DMS153 treated with DMSO at 0.1 percent for 48 hours (cell line): ENCODE results near the gene MBP.
"Not testable (repeated sequence)": the region's sequence is repeated elsewhere in the genome, so short reads cannot be mapped to it uniquely, and the experiment has no call there.

Source experiments
- DNase-seq: peaks from one replicate; lab custom pipeline; 2025; ENCODE audit not compliant: unreplicated experiment; lab: John Stamatoyannopoulos, UW

MBP gene

DNA sequence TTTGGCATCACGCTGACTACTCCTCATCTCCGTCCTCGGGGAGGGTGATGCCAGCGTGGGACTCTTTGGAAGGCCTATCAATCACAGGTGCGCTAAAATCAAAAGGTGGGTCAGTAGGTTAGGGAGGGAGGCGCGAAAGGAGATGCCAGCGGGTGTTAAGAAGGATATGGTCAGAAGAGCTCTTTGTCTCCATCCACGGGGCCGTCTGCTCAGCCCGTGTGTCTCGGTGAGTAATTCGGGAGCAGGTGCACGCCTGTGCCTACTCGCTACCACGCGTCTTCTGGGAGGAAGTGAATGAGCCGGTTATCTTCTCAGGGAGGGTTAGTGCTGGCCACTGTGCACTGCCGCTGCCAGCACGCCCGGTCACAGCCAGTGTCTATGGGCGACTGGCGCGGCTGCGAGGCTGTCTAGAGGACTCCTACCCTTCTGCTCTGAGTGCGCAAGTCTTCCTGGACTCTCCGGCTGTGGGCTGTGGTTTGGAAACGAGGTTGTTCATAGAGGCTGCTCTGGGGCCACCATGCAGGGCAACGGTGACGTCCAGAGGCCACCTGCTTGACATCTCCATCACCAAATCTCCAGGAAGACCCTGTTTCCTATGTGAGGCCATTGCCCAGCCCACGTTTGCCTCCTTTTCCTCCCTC lies 153.4 kb downstream of the MBP start:
- DNase-seq: no peak

DNA sequence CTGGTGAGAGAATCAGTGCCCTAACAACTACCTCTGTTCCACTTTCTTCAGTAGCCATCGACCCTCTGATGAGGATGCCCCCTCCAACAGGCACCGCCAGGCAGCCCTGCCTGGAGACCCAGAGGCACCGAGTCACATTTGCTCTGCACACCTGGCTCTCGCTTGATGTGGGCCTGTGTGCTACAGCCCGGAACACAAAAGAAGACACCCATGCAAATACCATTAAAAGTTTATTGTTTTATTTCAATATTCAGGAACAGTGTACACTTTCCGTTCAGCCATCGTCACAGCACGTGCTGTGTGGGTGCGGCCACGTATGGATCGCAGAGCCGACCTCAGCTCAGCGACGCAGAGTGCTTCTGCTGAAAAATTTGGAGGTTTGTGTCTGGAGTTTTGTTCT lies 154.0 kb downstream of the MBP start:
- no peak for DNase-seq

DNA sequence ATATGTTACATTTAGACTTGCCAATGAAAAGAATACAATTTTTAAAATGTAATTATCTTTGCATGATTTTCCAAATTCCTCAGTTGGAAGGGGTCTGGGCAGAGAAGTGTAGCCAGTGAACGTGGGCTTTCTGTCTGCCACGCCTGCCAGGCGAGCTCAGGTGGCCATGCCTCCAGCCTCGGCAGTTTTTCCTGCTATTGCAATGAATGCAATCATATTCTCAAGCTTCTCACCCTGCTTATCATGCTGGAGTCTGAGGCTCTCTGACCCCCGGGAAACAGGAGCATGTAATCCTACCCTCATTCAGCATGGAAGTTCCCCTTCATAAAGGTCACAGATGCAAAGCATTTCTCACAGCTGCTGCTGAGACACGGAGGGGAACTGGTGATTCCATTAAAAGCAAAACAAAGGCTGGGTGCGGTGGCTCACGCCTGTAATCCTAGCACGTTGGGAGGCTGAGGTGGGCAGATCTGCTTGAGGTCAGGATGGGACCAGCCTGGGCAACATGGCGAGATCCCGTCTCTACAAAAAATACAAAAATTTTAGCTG lies 154.8 kb downstream of the MBP start:
- DNase-seq: no peak

DNA sequence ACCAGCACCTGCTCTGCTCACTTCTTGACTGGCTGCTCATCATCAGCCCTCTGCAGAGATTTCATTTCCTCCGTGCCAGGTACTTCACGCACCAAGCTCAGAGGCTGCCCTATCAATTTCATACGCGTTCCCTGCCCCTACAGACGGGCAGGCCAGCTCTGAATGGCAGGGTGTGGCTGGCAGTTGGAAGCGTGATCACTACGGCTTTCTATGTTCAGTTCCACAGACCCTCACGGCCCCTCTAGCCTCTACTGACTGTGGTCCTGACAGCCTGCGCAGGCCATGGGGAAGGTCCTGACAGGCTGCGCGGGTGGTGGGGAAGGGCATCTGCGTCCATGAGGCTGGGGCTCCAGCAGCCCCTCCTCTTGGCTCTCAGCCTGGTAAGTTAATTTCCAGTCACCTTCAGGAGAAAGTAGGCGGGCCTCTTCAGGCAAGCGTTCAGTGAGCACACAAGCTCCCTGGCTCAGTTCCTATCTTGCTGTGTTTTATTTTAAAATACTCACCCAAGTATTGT lies 155.4 kb downstream of the MBP start:
- DNase-seq: peak; percentile 76

DNA sequence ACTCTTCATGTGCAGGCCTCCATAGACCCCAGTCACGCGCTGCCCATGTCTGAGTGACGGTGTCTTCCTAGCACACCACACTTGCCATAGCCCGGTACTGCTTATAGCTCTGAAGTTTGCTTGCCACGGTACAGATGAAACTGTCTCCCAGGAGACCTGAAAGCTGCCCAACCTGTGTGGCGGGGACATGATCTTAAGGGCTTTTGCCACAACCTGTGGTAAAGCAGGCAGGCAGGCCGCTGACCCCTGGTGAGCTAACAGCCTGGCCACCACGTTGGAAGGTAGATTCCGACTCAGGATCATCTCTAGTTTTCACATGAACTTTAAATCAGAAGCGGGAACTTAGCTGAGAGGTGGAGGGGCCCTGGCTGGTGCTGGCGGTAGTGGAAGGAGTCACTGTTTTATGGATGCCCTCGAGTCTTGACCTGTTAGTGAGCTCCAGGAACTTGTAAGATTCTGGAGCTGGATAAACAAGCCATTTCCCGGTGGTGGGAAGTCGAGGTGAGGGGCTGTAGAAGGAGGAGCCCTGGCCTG lies 156.9 kb downstream of the MBP start:
- no peak for DNase-seq

DNA sequence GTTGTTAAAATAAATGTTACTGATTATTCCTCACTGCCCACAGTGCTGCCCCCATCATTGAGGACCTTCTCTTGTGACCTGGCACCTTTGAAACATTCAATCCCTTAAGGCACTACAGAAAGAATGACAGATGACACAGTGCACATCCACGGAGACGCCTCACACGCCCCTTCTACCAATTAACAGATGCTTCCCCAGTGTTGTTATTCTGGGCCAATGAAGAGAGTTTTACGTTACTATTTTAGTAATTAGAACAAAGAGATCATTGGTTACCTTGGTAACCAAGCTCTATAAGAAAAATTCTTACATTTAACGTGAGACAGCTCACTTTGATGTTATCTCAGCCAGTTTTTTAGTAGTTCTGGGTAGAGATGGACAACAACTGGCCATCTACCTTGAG lies 158.2 kb downstream of the MBP start:
- no peak for DNase-seq

DNA sequence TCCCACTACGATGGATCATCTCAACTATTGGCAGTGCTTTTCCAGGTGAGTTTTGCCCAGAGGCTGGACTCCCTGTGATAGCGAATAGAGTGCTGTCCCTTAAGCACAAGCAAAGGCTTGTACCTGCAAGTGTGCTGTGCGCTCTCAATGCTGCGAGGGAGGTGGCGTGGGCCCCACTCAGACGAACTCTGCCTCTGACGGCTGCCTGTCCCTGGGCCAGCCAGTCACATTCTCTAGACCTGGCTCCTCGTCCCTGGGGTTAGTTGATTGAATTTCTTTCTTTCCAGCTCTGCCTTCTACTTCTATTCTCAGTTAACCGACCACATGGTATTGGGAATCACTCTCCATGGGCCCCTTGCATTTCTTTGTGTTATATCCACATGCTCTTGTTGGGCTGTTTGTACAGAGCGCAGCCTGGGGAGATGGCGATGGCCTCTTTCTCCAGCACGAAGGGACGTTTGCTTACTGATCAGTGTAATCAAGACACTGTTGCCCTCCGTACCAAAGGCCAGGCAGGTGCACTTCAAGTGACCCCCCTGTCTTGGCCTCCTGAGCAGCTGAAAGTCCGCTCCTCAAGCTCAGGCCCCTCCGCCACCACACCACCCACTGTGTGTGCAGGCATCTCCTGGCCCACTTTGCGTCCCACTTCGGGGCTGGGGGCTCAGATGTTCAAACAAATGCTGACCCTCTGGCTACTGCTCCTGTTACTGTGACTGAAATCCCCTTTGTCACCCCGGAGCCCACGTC lies 158.9 kb downstream of the MBP start:
- no peak for DNase-seq

DNA sequence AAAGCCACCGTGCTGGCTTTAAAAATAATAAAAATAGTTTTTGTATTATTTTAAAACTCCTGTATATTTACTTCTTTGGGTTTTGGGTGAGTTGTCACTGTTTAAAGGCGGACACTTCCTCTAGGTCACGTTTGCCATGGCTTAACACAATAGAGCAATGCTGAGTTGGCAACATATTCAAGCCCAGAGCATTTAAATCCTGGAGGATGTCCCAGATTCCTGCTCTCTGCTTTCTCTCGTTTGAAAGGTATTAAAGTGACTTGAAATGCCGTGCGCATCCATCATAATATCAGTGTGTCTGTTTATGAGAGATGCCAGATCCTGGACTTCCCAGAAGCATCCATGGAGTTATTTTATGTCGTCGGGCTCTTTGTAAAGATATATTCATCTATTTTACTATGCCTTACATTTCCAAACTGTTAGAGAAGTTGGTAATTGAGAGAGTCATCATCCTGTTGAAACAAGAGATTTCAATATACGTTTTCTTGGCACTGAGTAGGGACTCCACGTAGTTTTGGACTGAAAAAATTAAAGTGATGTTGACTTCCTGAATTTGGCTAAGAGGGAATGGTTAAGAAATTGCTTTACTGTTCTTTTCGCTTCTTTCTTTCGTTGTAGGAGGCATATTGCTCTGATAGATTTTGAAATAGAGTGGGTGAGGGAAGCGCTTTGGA lies 159.6 kb downstream of the MBP start:
- no peak for DNase-seq

DNA sequence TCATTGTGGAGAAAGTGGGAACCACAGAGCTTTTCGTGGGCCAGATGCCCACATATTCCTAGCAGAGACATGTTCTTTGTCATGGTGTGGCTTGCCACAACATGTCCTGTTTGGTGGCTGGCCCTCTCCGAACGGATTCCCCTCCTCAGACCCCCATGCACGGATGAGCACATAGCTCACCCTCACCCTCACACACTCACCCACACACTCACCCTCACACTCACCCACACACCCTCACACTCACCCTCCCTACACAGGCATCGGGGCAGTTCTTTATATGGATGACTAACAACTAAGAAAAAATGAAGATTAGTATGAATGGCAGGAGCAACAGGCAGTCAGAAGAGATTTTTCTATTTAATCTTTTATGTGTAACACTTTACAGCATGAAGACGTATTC lies 160.3 kb downstream of the MBP start:
- no peak for DNase-seq

DNA sequence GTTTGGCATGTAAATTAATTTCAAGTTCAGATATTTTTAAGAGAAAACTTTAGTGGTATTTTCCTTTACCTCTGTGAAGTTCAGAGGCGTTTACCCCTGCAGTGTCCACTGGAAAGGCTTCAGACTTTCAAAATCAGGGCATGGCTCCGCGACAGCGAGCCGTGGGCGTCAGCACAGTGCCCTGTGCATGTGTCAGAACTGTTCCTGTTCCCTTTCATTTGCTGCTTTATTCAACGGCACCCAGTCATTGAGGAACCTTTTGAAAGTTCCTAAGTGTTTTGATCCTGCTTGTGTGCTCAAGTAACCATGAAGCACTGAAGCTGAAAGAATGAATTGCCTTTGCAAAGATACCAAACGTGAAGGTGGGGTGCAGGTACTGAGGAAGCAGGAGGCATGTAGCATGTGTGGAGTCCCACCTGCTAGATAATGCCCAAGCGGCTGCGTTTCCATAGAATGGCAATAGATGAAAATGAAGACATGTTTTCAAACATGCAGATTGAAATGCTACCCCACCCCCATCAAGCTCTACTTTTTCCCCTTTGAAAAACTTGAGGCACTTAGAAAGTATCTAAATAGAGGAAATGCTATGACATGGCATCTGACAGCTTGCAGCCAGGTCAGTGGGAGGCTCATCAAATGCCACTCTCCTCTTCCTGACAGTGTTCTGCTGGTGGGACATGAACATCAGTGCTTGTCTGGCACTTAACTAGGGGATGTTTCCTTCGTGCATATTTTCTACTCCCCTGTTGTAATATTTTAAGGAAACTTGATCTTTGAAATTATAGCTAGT lies 161.6 kb downstream of the MBP start:
- DNase-seq: no peak

DNA sequence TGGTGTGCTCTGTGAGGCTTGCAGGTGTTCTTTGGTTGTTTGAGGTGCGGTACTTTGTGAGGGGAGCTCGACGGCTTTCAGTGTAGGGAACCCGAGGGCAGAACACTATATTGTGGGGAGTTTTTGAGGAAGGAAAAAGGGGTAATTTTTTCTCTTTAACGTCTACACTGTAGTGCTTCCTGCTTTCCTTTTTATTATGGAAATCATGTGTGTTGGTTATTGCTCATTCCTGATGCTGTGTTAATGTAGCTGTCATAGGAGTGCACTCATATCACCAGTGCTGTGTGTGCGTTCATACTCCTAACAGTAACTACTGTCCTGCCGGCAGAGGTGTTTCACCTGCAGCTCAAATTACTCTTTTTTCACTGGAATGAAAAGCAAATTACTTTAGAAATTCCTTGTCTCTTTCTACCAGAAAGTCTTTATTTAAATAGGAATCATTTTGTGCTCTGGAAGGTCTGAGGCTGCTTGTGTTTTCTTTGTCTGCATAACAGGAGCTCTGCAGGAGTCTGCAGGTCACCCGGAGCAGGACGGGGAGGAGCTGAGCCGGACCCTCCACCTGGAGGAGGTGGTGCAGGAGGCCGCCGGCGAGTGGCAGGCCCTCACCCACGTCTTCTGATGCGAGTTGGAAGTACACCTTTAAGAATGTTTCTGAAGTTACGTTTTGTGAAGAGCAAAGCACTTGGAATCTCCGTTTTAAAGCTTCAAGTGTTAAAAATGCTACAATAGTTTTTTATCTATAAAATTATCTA lies 164.7 kb downstream of the MBP start:
- no peak for DNase-seq

DNA sequence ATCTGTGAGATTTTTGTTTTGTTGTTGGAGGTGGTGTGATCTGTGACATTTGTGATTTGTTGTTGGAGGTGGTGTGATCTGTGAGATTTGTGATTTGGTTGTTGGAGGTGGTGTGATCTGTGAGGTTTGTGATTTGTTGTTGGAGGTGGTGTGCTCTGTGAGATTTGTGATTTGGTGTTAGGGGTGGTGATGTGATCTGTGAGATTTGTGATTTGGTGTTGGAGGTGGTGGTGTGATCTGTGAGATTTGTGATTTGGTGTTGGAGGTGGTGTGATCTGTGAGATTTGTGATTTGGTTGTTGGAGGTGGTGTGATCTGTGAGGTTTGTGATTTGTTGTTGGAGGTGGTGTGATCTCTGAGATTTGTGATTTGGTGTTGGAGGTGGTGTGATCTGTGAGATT lies 165.3 kb downstream of the MBP start:
- not testable (repeated sequence) for DNase-seq

DNA sequence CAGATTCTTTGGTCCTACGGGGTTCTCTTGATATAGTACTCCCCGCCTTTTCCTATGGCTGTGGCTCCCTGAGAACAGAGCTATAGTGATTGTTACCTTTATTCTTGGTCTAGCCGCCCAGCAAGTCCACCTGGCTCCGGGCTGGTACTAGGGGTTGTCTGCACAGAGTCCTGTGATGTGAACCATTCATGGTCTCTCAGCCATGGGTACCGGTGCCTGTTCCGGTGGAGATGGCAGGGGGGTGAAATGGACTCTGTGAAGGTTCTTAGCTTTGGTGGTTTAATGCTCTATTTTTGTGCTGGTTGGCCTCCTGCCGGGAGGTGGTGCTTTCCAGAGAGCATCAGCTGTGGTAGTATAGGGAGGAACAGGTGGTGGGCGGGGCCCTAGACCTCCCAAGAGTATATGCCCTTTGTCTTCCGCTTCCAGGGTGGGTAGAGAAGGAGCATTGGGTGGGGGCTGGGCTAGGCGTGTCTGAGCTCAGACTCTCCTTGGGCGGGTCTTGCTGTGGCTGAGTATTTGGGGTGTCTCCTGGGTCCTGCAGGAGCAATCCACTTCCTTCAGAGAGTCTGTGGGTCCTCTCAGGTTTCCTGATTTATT lies 166.9 kb downstream of the MBP start:
- DNase-seq: not testable (repeated sequence)

DNA sequence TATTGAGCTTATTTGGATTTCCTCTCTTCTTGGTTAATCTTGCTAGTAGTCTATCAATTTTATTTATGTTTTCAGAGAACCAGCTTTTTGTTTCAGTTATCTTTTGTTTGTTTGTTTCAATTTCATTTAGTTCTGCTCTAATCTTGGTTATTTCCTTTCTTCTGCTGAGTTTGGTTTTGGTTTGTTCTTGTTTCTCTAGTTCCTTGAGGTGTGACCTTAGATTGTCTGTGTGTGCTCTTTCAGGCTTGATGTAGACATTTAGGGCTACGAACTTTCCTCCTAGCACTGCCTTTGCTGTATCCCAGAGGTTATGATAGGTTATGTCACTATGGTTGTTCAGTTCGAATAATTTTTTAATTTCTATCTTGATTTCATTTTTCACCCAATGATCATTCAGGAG lies 168.6 kb downstream of the MBP start:
- no peak for DNase-seq

DNA sequence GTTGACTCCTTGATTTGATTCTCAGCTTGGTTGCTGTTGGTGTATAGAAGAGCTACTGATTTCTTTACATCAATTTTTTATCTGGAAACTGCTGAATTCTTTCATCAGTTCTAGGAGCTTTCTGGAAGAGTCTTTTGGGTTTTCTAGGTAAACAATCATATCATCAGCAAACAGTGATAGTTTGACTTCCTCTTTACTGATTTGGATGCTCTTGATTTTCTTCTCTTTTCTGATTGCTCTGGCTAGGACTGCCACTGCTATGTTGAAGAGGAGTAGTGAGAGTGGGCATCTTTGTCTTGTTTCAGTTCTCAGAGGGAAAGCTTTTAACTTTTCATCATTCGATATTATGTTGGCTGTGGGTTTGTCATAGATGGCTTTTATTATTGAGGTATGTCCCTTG lies 169.7 kb downstream of the MBP start:
- DNase-seq: no peak

DNA sequence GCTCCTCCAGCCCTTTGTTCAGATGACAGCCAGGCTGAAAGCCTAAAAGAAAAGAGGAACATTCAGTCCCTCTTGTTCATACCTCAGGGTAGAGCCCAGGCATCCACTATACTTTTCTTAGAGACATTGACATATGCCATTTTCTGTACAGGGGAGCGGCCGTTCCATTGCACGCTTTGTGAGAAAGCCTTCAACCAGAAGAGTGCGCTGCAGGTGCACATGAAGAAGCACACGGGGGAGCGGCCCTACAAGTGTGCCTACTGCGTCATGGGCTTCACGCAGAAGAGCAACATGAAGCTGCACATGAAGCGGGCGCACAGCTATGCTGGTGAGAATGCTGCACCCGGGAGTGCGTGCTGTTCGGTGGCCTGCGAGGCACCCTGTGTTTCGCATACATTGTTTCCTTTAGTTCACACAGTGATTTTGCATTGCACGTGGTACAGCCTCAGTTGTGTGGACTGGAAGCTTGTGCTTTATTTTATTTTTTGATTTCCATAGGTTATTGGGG lies 172.0 kb downstream of the MBP start:
- no peak for DNase-seq

DNA sequence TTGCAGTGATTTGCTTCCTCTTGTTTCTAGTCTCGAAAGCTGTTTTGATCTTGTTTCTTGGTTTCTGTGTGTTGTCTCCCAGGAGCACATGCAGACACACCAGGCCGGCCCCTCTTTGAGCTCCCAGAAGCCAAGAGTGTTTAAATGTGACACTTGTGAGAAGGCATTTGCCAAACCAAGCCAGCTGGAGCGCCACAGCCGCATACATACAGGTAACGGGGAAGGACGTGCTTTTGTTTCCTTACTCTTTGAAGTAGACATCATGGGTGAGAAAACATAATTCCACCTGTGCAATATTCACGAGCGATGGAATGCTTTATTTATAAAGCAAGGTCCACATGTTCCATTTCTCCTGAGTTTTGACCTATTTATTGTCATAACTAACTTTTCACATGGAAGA lies 173.0 kb downstream of the MBP start:
- no peak for DNase-seq

DNA sequence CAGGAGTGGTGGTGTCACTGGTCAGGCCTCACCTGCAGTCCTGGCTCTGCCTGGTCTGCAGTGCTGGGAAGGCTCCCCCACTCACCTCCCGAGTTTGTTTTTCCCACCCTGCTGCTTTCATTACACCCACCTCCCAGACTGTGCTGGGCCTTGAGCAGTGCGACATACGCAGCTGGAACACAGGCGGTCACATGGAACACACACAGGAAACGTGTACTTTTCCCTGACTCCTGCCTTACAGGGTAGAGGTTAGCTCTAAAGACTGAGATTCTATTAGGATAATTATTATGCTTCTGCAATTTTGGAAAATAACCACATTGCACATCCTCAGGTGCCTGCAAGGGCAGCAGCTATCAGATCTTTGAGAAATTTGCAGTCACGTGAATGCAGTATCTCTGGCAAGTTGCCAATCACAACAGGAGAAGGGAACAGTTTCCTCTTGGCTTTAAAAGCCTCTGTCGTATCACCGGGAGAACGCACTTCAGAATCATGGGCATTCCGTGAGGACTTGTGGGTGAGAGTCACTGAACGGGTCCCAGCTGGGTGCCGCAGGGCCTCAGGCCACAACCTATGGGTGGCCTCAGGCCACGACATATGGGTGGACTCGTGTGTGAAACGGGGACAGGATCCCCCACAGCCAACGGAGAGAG lies 173.8 kb downstream of the MBP start:
- DNase-seq: peak; percentile 71
